Measurements from ENCODE around the gene SCG2. TPM values are rescaled to one million over a fixed set of nuclear protein-coding genes. Genes with fewer than 3 reads are reported as not detected.

Gene SCG2
- total RNA-seq, 2 donors from 2014 or later = 0.56 to 4.9 TPM

- no peaks in the 10 kb centered on the region for H3K4me1 ChIP-seq (ENCODE audit: control insufficient read depth in 1 of 2, low read depth in 2 of 2)
- no peak overlapping the region for H3K27ac ChIP-seq
- H3K4me3 ChIP-seq = no peak overlapping the region
- ATAC-seq (ENCODE audit: insufficient number of reproducible peaks, low FRiP score, low read depth) (no peak), DNase-seq (ENCODE audit: low spot score) (no peak)
- H3K36me3 ChIP-seq = no peaks in the 10 kb centered on the region
- TF ChIP-seq CTCF (IDR thresholded peaks at IDR 0.05) = no peak
- H3K9me3 ChIP-seq = no peaks in the 10 kb centered on the region
- no peaks in the 10 kb centered on the region for H3K27me3 ChIP-seq (replicated peaks; ENCODE audit: insufficient read depth)
Measured at GRCh38 chr2:223558970-223559369, 43.2 kb downstream of the SCG2 start.

GRCh38 chr2:223554923-223555322 is 47.2 kb downstream of the SCG2 start:
- TF ChIP-seq CTCF (IDR thresholded peaks at IDR 0.05) = no peak
- no peaks in the 10 kb centered on the region for H3K4me1 ChIP-seq (ENCODE audit: control insufficient read depth in 1 of 2, low read depth in 2 of 2)
- H3K27ac ChIP-seq = no peak overlapping the region
- ATAC-seq (ENCODE audit: insufficient number of reproducible peaks, low FRiP score, low read depth) = no peak
- no peak for DNase-seq (ENCODE audit: low spot score)
- H3K36me3 ChIP-seq = no peaks in the 10 kb centered on the region
- H3K4me3 ChIP-seq = no peak overlapping the region
- H3K27me3 ChIP-seq (replicated peaks; ENCODE audit: insufficient read depth) = no peaks in the 10 kb centered on the region
- no peaks in the 10 kb centered on the region for H3K9me3 ChIP-seq

- TF ChIP-seq CTCF (IDR thresholded peaks at IDR 0.05) = no peak
- H3K36me3 ChIP-seq = no peaks in the 10 kb centered on the region
- H3K4me1 ChIP-seq (ENCODE audit: control insufficient read depth in 1 of 2, low read depth in 2 of 2) = no peaks in the 10 kb centered on the region
- no peaks in the 10 kb centered on the region for H3K9me3 ChIP-seq
- no peak for ATAC-seq (ENCODE audit: insufficient number of reproducible peaks, low FRiP score, low read depth)
- no peaks in the 10 kb centered on the region for H3K27me3 ChIP-seq (replicated peaks; ENCODE audit: insufficient read depth)
- no peak for DNase-seq (ENCODE audit: low spot score)
- H3K27ac ChIP-seq = no peak overlapping the region
- H3K4me3 ChIP-seq = no peak overlapping the region
Measured at GRCh38 chr2:223549215-223549614, 52.9 kb downstream of the SCG2 start.

GRCh38 chr2:223548194-223548593 is 54.0 kb downstream of the SCG2 start:
- Histone ChIP-seq H3K4me3 (no peak overlapping the region), H3K27ac (no peak overlapping the region), H3K9me3 (no peaks in the 10 kb centered on the region), H3K36me3 (no peaks in the 10 kb centered on the region), H3K4me1 (ENCODE audit: control insufficient read depth in 1 of 2, low read depth in 2 of 2) (no peaks in the 10 kb centered on the region), H3K27me3 (replicated peaks; ENCODE audit: insufficient read depth) (no peaks in the 10 kb centered on the region)
- DNase-seq (ENCODE audit: low spot score) = no peak
- no peak for TF ChIP-seq CTCF (IDR thresholded peaks at IDR 0.05)
- ATAC-seq (ENCODE audit: insufficient number of reproducible peaks, low FRiP score, low read depth) = no peak

Other genes with a start within 250 kb of the SCG2 start
- 1 to 10 TPM in 1 of 2 donors, under 1 TPM in 1; 0.95 to 3.0 TPM for gene AP1S3, start 235.2 kb upstream of the SCG2 start, total RNA-seq

All from thoracic aorta (tissue), 2 donors.